Skin epidermis (tissue), 12 donors: ENCODE data around the gene ALG9.

Experiments used
- H3K27ac ChIP-seq, 21 experiments: fragments of 200-600 bp; sonication (generic) in 11 of 21; one replicate each; pipeline ENCODE4 v1.5.0; 2020; ENCODE audit warnings: mild to moderate bottlenecking in 3 of 21, inconsistent platforms in 2 of 21, moderate library complexity in 2 of 21
- H3K4me3 ChIP-seq, 7 experiments: fragments of 200-600 bp; sonication (generic) in 2 of 7; one replicate each; pipeline ENCODE4 v1.5.0; 2020; ENCODE audit warnings: inconsistent platforms in 2 of 7, mild to moderate bottlenecking in 2 of 7, moderate library complexity in 1 of 7

The ALG9 gene

GRCh38 chr11:111749646-111750045 is 121.7 kb downstream of the ALG9 start:
- no peak overlapping the region for H3K4me3 ChIP-seq
- H3K27ac ChIP-seq, result no peak overlapping the region

- no peak overlapping the region for H3K4me3 ChIP-seq
- peak overlapping the region in 2 of 21 experiments; percentile 3 to 49 for H3K27ac ChIP-seq
Measured at GRCh38 chr11:111748035-111748804, 123.2 kb downstream of the ALG9 start.

GRCh38 chr11:111745719-111746504 is 125.5 kb downstream of the ALG9 start:
- peak overlapping the region in 6 of 21 experiments; percentile 8 to 28 (median 20) for H3K27ac ChIP-seq
- no peak overlapping the region for H3K4me3 ChIP-seq

GRCh38 chr11:111743700-111744099 is 127.7 kb downstream of the ALG9 start:
- H3K27ac ChIP-seq, result no peak overlapping the region
- no peak overlapping the region for H3K4me3 ChIP-seq

GRCh38 chr11:111741751-111742150 is 129.6 kb downstream of the ALG9 start:
- peak overlapping the region in 1 of 21 experiments; percentile 25 for H3K27ac ChIP-seq
- no peak overlapping the region for H3K4me3 ChIP-seq

GRCh38 chr11:111739299-111739698 is 132.1 kb downstream of the ALG9 start:
- H3K27ac ChIP-seq, result peak overlapping the region in 9 of 21 experiments; percentile 2 to 99 (median 93)
- no peak overlapping the region for H3K4me3 ChIP-seq

- Histone ChIP-seq H3K4me3 (no peak overlapping the region), H3K27ac (peak overlapping the region in 19 of 21 experiments; percentile 21 to 99 (median 93))
Measured at GRCh38 chr11:111737444-111738210, 133.8 kb downstream of the ALG9 start.

- peak overlapping the region; percentile 53 to 99 (median 93) for H3K27ac ChIP-seq
- H3K4me3 ChIP-seq, result no peak overlapping the region
Measured at GRCh38 chr11:111736621-111737443, 134.5 kb downstream of the ALG9 start.
